Adrenal gland (tissue), 5 donors: ENCODE measurements around the gene DNAJC11.

ENCODE experiments used
- CTCF ChIP-seq, 6 experiments: fragments of 450-650 bp in 4 of 6; fragments of 200-600 bp in 2 of 6; sonication (generic) in 1 of 6; IDR thresholded peaks; 1 replicate in 5 of 6; 2 replicates in 1 of 6; pipeline versions ENCODE4 v1.5.1 to v1.8.0; 2016 to 2021; ENCODE audit warnings: antibody characterized with exemption in 6 of 6, mild to moderate bottlenecking in 2 of 6, moderate library complexity in 1 of 6
- POLR2A ChIP-seq, 2 donors: fragments of 450-650 bp; IDR thresholded peaks; one replicate each; pipeline ENCODE4 v1.6.1; 2017; ENCODE audit warnings: antibody characterized with exemption in 2 of 2, mild to moderate bottlenecking in 2 of 2, moderate library complexity in 1 of 2
- donor health status: DM: no; HTN: no; CAD: no.

GRCh38 chr1:6743189-6744101, 41.8 kb upstream of the DNAJC11 start:
- TF ChIP-seq CTCF (IDR thresholded peaks at IDR 0.05) = no peak
- TF ChIP-seq POLR2A (IDR thresholded peaks at IDR 0.05) = no peak
